Upper lobe of left lung (tissue), 6 donors: Measurements from ENCODE around the gene ACOXL. TPM values are rescaled to one million over a fixed set of nuclear protein-coding genes. Genes with fewer than 3 reads are reported as not detected.

ENCODE experiments used
- ATAC-seq, 2 donors: fragments of 200-7000 bp; cut with Tn5 transposase; one replicate each; pipeline ENCODE4 v1.9.1; 2022; ENCODE audit warnings: mild to moderate bottlenecking in 2 of 2, moderate library complexity in 2 of 2; ENCODE audit not compliant: low FRiP score in 2 of 2
- DNase-seq, 2 donors: peaks; one replicate each; pipeline ENCODE4 v3.0.0-alpha.2; 2019 to 2020
- H3K27ac ChIP-seq, 4 donors: fragments of 200-600 bp; sonication (generic); one replicate each; pipeline ENCODE4 v1.5.1; 2016 to 2019
- H3K27me3 ChIP-seq, 4 donors: fragments of 200-600 bp; sonication (generic); one replicate each; pipeline ENCODE4 v1.5.1; 2017 to 2019
- H3K36me3 ChIP-seq, 4 donors: fragments of 200-600 bp; sonication (generic); one replicate each; pipeline ENCODE4 v1.5.1; 2016 to 2019
- H3K4me1 ChIP-seq, 4 donors: fragments of 200-600 bp; sonication (generic); one replicate each; pipeline ENCODE4 v1.5.1; 2018 to 2019
- H3K4me3 ChIP-seq, 4 donors: fragments of 200-600 bp; sonication (generic); one replicate each; pipeline ENCODE4 v1.5.1; 2017 to 2019; ENCODE audit warnings: mild to moderate bottlenecking in 2 of 4, moderate library complexity in 1 of 4
- H3K9me3 ChIP-seq, 4 donors: fragments of 200-600 bp; sonication (generic); one replicate each; pipeline ENCODE4 v1.5.1; 2018 to 2019
- EP300 ChIP-seq, 4 donors: sonication (generic); formaldehyde crosslinking; IDR thresholded peaks; one replicate each; pipeline ENCODE4 v1.5.1; 2017; ENCODE audit warnings: antibody characterized with exemption in 4 of 4, control low read depth in 2 of 4
- POLR2A ChIP-seq, 4 donors: fragments of 450-650 bp; IDR thresholded peaks; one replicate each; pipeline ENCODE4 v1.5.1; 2016 to 2017; ENCODE audit warnings: antibody characterized with exemption in 4 of 4, mild to moderate bottlenecking in 2 of 4
- POLR2AphosphoS5 ChIP-seq, 2 donors: sonication (generic); formaldehyde crosslinking; IDR thresholded peaks; one replicate each; pipeline ENCODE4 v1.5.1; 2017; ENCODE audit warnings: antibody characterized with exemption in 2 of 2
- WGBS, 2 donors: methylation state at CpG; one replicate each; pipeline ENCODE4 v1.1.5; 2017 to 2018; 5-methylcytosine and 5-hydroxymethylcytosine counted together
- total RNA-seq, 6 donors: library from RNA; depleted of rRNA in 4 of 6; stranded (reverse); fragments of >200 nt in 4 of 6; gene quantifications; one replicate each; pipeline versions ENCODE4 v1.1.0 to v1.2.1, GENCODE V29; 2016 to 2021
- TF ChIP-seq, protein P1 (sequence below), 6 experiments: fragments of 450-650 bp in 4 of 6; fragments of 200-600 bp in 2 of 6; sonication (generic) in 2 of 6; IDR thresholded peaks; one replicate each; pipeline ENCODE4 v1.5.1; 2016 to 2019; ENCODE audit warnings: antibody characterized with exemption in 6 of 6
- donor health status: DM: no; HTN: no; CAD: no; lungs with moderate emphysema.
- donor health status: DM: no; HTN: yes; CAD: no; lungs with severe emphysema.

The ACOXL gene
- total RNA-seq, 6 donors from 2014 or later, result 30.2 to 128 (median 38.0) TPM

DNA sequence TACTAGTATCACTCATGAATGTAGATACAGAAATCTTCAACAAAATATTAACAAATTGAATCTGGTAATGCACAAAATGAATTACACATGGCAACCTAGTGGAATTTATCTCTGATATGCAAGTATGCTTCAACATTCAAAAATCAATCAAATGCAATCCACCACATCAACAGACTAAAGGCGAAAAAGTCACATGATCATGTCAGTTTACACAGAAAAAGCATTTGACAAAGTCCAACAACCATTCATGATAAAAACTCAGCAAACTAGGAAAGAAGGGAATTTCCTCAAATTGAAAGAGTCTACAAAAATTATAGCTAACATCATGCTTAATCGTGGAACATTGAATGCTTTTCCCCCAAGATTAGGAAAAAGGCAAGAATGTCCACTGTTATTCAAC, 237.8 kb downstream of the ACOXL start:
- Histone ChIP-seq H3K36me3 (no peaks in the 10 kb centered on the region), H3K4me1 (no peaks in the 10 kb centered on the region), H3K9me3 (no peaks in the 10 kb centered on the region), H3K27me3 (no peaks in the 10 kb centered on the region), H3K27ac (no peak overlapping the region), H3K4me3 (no peak overlapping the region)
- 88 to 89% methylated on average over 2 of the region's 2 CpGs for WGBS, 2 donors
- no peak for TF ChIP-seq EP300 (IDR thresholded peaks at IDR 0.05)
- TF ChIP-seq POLR2A (IDR thresholded peaks at IDR 0.05), result no peak
- TF ChIP-seq POLR2AphosphoS5 (IDR thresholded peaks at IDR 0.05), result no peak
- TF ChIP-seq, protein P1, sequence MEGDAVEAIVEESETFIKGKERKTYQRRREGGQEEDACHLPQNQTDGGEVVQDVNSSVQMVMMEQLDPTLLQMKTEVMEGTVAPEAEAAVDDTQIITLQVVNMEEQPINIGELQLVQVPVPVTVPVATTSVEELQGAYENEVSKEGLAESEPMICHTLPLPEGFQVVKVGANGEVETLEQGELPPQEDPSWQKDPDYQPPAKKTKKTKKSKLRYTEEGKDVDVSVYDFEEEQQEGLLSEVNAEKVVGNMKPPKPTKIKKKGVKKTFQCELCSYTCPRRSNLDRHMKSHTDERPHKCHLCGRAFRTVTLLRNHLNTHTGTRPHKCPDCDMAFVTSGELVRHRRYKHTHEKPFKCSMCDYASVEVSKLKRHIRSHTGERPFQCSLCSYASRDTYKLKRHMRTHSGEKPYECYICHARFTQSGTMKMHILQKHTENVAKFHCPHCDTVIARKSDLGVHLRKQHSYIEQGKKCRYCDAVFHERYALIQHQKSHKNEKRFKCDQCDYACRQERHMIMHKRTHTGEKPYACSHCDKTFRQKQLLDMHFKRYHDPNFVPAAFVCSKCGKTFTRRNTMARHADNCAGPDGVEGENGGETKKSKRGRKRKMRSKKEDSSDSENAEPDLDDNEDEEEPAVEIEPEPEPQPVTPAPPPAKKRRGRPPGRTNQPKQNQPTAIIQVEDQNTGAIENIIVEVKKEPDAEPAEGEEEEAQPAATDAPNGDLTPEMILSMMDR (IDR thresholded peaks at IDR 0.05), result no peak
- no peak for DNase-seq
- ATAC-seq, result no peak

DNA sequence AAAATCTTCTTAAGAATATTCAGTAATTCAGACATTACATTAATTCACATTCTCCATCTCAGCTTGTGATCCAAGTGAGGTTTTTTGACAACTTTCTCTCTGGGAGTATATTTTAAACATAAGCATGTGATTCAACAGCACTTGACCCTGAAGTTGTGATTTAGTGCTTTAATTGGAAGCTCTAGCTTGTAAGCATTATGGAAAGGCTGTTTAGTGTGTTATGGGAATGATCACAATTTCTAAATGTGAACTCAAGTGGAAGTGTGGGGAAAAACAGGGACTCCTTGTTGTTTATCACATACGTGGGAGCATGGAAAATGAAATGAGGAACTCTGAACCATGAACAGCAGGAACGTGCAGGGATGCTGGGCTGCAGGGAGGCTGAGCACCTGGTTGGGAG, 239.4 kb downstream of the ACOXL start:
- Histone ChIP-seq H3K27me3 (no peaks in the 10 kb centered on the region), H3K4me1 (no peaks in the 10 kb centered on the region), H3K27ac (no peak overlapping the region), H3K4me3 (no peak overlapping the region), H3K36me3 (no peaks in the 10 kb centered on the region), H3K9me3 (no peaks in the 10 kb centered on the region)
- DNase-seq, result no peak
- 70% methylated on average over 2 of the region's 2 CpGs for WGBS, 2 donors
- ATAC-seq, result no peak
- TF ChIP-seq POLR2A (IDR thresholded peaks at IDR 0.05) (no peak), POLR2AphosphoS5 (IDR thresholded peaks at IDR 0.05) (no peak), EP300 (IDR thresholded peaks at IDR 0.05) (no peak)
- TF ChIP-seq, protein P1 (IDR thresholded peaks at IDR 0.05), result no peak

DNA sequence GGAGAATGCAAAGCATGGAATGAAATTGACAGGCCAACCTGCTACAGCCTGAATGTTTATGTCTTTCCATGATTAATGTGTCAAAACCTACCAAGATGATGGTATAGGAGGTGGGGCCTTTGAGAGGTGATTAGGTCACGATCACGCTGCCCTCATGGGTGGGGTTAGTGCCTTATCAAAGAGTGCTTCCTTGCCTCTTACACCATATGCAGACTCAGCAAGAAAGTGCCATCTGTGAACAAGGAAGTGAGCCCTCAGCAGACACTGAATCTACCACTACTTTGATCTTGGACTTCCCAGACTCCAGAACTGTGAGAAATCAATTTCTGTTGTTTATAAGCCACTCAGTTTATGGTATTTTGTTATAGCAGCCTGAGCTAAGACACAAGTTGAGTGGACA, 240.9 kb downstream of the ACOXL start:
- H3K4me1 ChIP-seq, result no peaks in the 10 kb centered on the region
- no peak overlapping the region for H3K27ac ChIP-seq
- 67 to 70% methylated on average over 2 of the region's 2 CpGs for WGBS, 2 donors
- H3K9me3 ChIP-seq, result no peaks in the 10 kb centered on the region
- no peak for TF ChIP-seq POLR2AphosphoS5 (IDR thresholded peaks at IDR 0.05)
- TF ChIP-seq POLR2A (IDR thresholded peaks at IDR 0.05), result no peak
- TF ChIP-seq, protein P1 (IDR thresholded peaks at IDR 0.05), result no peak
- no peak for TF ChIP-seq EP300 (IDR thresholded peaks at IDR 0.05)
- no peak overlapping the region for H3K4me3 ChIP-seq
- ATAC-seq (peak in 1 of 2 donors; percentile 24), DNase-seq (no peak)
- no peaks in the 10 kb centered on the region for H3K27me3 ChIP-seq
- H3K36me3 ChIP-seq, result no peaks in the 10 kb centered on the region

DNA sequence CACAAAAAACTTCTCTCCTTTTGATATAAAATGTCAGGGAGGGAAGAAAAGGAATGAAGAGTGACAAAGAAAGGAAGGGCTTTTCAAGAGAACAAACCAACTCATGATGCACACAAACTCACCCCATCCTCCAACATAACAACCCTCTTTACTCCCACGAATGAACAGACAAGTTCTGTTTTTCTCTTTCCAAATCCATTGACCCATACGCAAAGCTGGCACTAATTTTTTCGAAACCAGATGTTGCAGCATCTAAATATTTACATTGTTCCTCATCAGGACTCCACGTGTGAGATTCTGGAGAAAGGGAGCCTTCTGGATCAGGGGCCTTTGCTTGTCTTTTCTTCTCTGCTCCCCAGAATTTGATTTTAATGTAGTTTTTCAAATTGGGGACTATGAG, 245.0 kb downstream of the ACOXL start:
- TF ChIP-seq, protein P1 (IDR thresholded peaks at IDR 0.05), result no peak
- Histone ChIP-seq H3K4me1 (no peaks in the 10 kb centered on the region), H3K27me3 (no peaks in the 10 kb centered on the region), H3K4me3 (no peak overlapping the region), H3K27ac (no peak overlapping the region), H3K36me3 (no peaks in the 10 kb centered on the region), H3K9me3 (no peaks in the 10 kb centered on the region)
- 52 to 66% methylated on average over 4 of the region's 4 CpGs for WGBS, 2 donors
- DNase-seq (no peak), ATAC-seq (no peak)

DNA sequence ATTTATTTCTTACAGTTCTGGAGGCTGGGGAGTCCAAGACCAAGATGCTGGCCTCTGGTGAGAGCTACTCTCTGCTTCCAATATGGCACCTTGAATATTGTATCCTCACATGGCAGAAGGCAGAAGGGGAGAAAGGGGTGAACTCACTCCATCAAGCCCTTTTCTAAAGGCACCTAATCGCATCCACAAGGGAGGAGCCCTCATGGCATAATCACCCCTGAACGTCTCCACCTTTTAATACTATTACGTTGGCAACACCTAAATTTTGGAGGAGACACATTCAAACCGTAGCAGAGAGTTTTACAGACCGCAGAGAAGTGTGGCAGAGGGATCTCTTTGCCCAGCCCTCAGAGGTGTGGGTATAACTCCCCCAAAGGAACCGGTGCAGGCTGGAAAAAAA, 245.8 kb downstream of the ACOXL start:
- Histone ChIP-seq H3K27me3 (no peaks in the 10 kb centered on the region), H3K36me3 (no peaks in the 10 kb centered on the region), H3K9me3 (no peaks in the 10 kb centered on the region), H3K27ac (no peak overlapping the region), H3K4me3 (no peak overlapping the region), H3K4me1 (no peaks in the 10 kb centered on the region)
- no peak for DNase-seq
- no peak for ATAC-seq
- TF ChIP-seq POLR2AphosphoS5 (IDR thresholded peaks at IDR 0.05), result no peak
- TF ChIP-seq POLR2A (IDR thresholded peaks at IDR 0.05), result no peak
- TF ChIP-seq, protein P1 (IDR thresholded peaks at IDR 0.05), result no peak
- no peak for TF ChIP-seq EP300 (IDR thresholded peaks at IDR 0.05)
- WGBS, 2 donors, result 88 to 93% methylated on average over 6 of the region's 6 CpGs
